Measurements from ENCODE around the gene ATP8A2. TPM values are rescaled to one million over a fixed set of nuclear protein-coding genes. Genes with fewer than 3 reads are reported as not detected.

The ATP8A2 gene
- total RNA-seq, 1 donor from 2014 or later = 1.3 TPM

GRCh38 chr13:25886438-25887214, 514.9 kb downstream of the ATP8A2 start:
- TF ChIP-seq EZH2 (IDR thresholded peaks at IDR 0.05; ENCODE audit: insufficient read depth, low read length) = no peak
- TF ChIP-seq, protein P1, sequence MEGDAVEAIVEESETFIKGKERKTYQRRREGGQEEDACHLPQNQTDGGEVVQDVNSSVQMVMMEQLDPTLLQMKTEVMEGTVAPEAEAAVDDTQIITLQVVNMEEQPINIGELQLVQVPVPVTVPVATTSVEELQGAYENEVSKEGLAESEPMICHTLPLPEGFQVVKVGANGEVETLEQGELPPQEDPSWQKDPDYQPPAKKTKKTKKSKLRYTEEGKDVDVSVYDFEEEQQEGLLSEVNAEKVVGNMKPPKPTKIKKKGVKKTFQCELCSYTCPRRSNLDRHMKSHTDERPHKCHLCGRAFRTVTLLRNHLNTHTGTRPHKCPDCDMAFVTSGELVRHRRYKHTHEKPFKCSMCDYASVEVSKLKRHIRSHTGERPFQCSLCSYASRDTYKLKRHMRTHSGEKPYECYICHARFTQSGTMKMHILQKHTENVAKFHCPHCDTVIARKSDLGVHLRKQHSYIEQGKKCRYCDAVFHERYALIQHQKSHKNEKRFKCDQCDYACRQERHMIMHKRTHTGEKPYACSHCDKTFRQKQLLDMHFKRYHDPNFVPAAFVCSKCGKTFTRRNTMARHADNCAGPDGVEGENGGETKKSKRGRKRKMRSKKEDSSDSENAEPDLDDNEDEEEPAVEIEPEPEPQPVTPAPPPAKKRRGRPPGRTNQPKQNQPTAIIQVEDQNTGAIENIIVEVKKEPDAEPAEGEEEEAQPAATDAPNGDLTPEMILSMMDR (IDR thresholded peaks at IDR 0.05; ENCODE audit: insufficient read depth, low read depth, low read length) = no peak
- H3K27ac ChIP-seq (ENCODE audit: low read depth, low read length) = no peak overlapping the region
- no peak overlapping the region for H3K4me3 ChIP-seq (ENCODE audit: insufficient read depth, low read depth, low read length)
- Mint-ChIP-seq H3K4me3 (ENCODE audit: unreplicated experiment) (no peak overlapping the region), H3K4me1 (ENCODE audit: low read depth, unreplicated experiment) (peaks cover 30% of the 10 kb centered on the region), H3K36me3 (ENCODE audit: low read depth, unreplicated experiment) (no peaks in the 10 kb centered on the region), H3K27ac (ENCODE audit: unreplicated experiment) (no peak overlapping the region), H3K9me3 (ENCODE audit: unreplicated experiment) (no peaks in the 10 kb centered on the region), H3K27me3 (ENCODE audit: low read depth, unreplicated experiment) (peaks cover 6% of the 10 kb centered on the region)
- no peaks in the 10 kb centered on the region for H3K79me2 ChIP-seq (ENCODE audit: insufficient read depth, low read length)
- H2AFZ ChIP-seq (ENCODE audit: low read depth, low read length) = no peak overlapping the region
- H3K9me3 ChIP-seq (ENCODE audit: insufficient read depth, low read depth, low read length) = no peaks in the 10 kb centered on the region
- peaks cover 12% of the 10 kb centered on the region for H3K4me1 ChIP-seq (ENCODE audit: insufficient read depth, low read length)
- H3K9ac ChIP-seq (ENCODE audit: low read length) = no peak overlapping the region
- H3K4me2 ChIP-seq (ENCODE audit: low read length) = no peak overlapping the region
- no peaks in the 10 kb centered on the region for H4K20me1 ChIP-seq (ENCODE audit: insufficient read depth, low read length)
- no peaks in the 10 kb centered on the region for H3K36me3 ChIP-seq (ENCODE audit: insufficient read depth, low read length)
- DNase-seq (ENCODE audit: low read depth) = peak; percentile 90
- FAIRE-seq = no peak
- peaks cover 3% of the 10 kb centered on the region for H3K27me3 ChIP-seq (ENCODE audit: insufficient read depth, low read length)

DNA sequence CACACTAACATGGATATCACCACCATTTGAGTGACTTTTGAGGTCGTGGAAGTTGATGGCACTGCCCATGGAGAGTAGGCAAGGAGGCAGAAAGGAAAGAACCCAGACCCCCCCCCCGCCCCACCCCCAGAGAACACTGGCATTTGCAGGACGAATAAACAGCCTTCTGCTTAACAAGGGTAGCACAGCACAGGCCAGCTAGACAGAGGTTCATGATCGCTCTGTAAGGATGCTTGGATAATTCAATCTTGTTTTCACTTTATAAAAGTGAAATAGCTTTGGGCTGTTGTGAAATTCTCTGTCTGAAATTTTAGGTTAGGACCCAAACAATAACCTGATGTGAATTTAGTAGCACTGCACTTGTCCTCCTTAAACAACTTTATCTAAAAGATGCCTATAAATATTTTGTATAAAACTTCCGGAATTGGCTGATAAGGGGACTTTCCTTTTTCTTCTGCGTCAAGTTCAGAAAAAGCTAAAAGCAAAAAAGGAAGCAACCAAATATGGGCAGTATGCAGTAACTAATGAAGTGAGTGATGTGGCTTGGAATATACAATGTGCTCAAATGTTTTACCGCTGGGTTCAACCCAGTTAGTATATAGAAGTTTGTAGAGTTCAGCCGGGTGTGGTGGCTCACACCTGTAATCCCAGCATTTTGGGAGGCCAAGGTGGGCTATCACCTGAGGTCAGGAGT, 516.3 kb downstream of the ATP8A2 start:
- peaks cover 6% of the 10 kb centered on the region for H3K27me3 Mint-ChIP-seq (ENCODE audit: low read depth, unreplicated experiment)
- H3K9me3 ChIP-seq (ENCODE audit: insufficient read depth, low read depth, low read length) = no peaks in the 10 kb centered on the region
- H3K36me3 ChIP-seq (ENCODE audit: insufficient read depth, low read length) = no peaks in the 10 kb centered on the region
- no peak overlapping the region for H3K4me3 ChIP-seq (ENCODE audit: insufficient read depth, low read depth, low read length)
- H3K27me3 ChIP-seq (ENCODE audit: insufficient read depth, low read length) = peaks cover 3% of the 10 kb centered on the region
- H3K9me3 Mint-ChIP-seq (ENCODE audit: unreplicated experiment) = no peaks in the 10 kb centered on the region
- H3K4me1 ChIP-seq (ENCODE audit: insufficient read depth, low read length) = no peaks in the 10 kb centered on the region
- H3K9ac ChIP-seq (ENCODE audit: low read length) = no peak overlapping the region
- no peak for FAIRE-seq
- H2AFZ ChIP-seq (ENCODE audit: low read depth, low read length) = no peak overlapping the region
- H3K27ac Mint-ChIP-seq (ENCODE audit: unreplicated experiment) = no peak overlapping the region
- H3K4me1 Mint-ChIP-seq (ENCODE audit: low read depth, unreplicated experiment) = peaks cover 16% of the 10 kb centered on the region
- no peak for DNase-seq (ENCODE audit: low read depth)
- no peaks in the 10 kb centered on the region for H4K20me1 ChIP-seq (ENCODE audit: insufficient read depth, low read length)
- H3K4me2 ChIP-seq (ENCODE audit: low read length) = no peak overlapping the region
- H3K27ac ChIP-seq (ENCODE audit: low read depth, low read length) = no peak overlapping the region
- H3K79me2 ChIP-seq (ENCODE audit: insufficient read depth, low read length) = no peaks in the 10 kb centered on the region
- H3K36me3 Mint-ChIP-seq (ENCODE audit: low read depth, unreplicated experiment) = no peaks in the 10 kb centered on the region
- no peak for TF ChIP-seq EZH2 (IDR thresholded peaks at IDR 0.05; ENCODE audit: insufficient read depth, low read length)
- TF ChIP-seq, protein P1 (IDR thresholded peaks at IDR 0.05; ENCODE audit: insufficient read depth, low read depth, low read length) = no peak
- no peak overlapping the region for H3K4me3 Mint-ChIP-seq (ENCODE audit: unreplicated experiment)

Data from astrocyte (in vitro differentiated cells and primary cell).